Stimulated activated CD4-positive, alpha-beta T cell treated with anti-CD3 and anti-CD28 coated beads, Interleukin-4, amount 100 ng/mL, for 24 hours (primary cell): ENCODE data around the gene CEBPA.
"Not testable (repeated sequence)": the region's sequence is repeated elsewhere in the genome, so short reads cannot be mapped to it uniquely, and the experiment has no call there.

Experiments used
- DNase-seq: peaks from one replicate; pipeline ENCODE4 v3.0.0-alpha.2; 2020

Gene CEBPA

GRCh38 chr19:33323093-33323820, 20.9 kb upstream of the CEBPA start:
- DNase-seq = no peak

- no peak for DNase-seq
Observed at GRCh38 chr19:33320636-33321035, 18.3 kb upstream of the CEBPA start.

GRCh38 chr19:33317991-33318390, 15.7 kb upstream of the CEBPA start:
- not testable (repeated sequence) for DNase-seq

DNA sequence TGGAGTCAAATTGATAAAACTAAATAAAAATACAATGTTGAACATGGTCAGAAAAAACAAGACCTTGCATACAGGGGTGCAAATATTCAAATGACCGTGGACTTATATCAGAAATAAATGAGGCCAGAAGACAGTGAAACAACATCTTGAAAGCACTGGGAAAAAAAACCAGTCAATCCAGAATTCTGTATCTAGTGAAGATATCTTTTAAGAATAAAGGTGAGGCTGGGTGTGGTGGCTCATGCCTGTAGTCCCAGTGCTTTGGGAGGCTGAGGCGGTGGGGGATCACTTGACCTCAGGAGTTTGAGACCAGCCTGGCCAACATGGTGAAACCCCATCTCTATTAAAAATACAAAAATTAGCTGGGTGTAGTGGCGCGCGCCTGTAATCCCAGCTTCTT, 15.2 kb upstream of the CEBPA start:
- no peak for DNase-seq

DNA sequence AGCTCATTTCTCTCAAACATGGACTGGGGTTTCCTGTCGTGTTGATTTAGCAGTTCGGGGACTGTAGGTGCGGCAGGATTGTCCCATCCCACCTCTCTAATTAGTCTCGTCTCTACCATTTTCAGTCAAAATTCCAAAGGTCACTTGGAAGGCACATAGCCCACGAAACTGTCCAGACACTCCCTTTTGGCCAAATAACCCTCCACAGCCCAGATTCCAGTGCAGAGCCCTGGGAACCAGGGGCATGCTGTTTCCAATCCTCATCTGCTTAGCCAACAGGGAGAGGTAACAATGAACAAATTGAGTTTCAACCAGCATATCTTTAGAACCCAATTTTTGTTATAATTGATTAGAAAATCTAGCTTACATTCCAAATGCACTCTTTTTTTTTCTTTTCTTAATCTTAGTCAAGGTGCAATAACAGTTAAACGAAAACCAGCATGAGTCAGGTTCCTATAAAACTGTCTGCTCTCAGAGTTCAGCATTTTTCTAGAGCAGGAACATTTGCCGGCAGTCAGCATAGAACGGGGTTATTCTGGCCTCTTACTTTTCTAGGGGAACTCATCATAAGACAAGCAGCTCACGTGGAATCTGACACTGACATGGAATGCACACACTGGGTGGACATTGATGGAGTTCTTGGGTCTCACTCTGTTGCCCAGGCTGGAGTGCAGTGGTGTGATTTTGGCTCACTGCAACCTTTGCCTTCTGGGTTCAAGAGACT, 14.4 kb upstream of the CEBPA start:
- DNase-seq = no peak

GRCh38 chr19:33312808-33313207, 10.5 kb upstream of the CEBPA start:
- DNase-seq = not testable (repeated sequence)

GRCh38 chr19:33312065-33312464, 9.7 kb upstream of the CEBPA start:
- no peak for DNase-seq

GRCh38 chr19:33311326-33311682, 9.0 kb upstream of the CEBPA start:
- DNase-seq = no peak

GRCh38 chr19:33310606-33311325, 8.4 kb upstream of the CEBPA start:
- DNase-seq = no peak

GRCh38 chr19:33309826-33310225, 7.5 kb upstream of the CEBPA start:
- no peak for DNase-seq

DNA sequence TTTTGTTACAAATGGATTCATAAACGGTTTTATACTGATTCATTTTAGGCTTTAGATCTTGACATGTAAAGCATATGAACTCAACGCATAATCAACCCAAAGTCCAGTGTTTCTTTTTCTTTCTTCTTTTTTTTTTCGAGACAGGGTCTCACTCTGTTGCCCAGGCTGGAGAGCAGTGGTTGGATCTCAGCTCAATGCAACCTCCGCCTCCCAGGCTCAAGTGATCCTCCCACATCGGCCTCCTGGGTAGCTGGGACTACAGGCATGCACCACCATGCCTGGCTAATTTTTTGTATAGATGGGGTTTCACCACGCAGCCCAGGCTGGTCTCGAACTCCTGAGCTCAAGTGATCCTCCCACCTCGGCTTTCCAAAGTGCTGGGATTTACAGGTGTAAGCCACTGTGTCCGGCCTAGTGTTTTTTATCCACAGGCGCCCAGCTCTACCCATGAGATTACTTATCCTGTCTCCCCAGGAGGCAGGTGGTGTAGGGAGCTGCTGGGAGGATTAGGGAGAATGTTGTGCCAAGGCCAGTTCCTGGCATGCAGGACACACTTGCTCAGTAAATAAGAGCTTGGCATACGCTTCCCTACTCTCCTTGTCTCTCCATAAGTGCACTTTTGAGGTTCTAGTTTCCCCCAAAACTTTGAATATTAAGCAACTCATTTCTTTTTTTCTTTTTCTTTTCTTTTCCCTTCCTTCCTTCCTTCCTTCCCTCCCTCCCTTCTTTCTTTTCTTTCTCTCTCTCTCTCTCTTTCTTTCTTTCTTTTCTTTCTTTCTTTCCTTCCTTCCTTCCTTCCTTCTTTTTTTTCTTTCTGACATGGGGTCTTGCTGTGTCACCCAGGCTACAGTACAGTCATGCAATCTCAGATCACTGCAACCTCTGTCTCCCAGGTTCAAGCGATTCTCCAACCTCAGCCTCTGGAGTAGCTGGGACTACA, 4.8 kb upstream of the CEBPA start:
- DNase-seq = no peak

DNA sequence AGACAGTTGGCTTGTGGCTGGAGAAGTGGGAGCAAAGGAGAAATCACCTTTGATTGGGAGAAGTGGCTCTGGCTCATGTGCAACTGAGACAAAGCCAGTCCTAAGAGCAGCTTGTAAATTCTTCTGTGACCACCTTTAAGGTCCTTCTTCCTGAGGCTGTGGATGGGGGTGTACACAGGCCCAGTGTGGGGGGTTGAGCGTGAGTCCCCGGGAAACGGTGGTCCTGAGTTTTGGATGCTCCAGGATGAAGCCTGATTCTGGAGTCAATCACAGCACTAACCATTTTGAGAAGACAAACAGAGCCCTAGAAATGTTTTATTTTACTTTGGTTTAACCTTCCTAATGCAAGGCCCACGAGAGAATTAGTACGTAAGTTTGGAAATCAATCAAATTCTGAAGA, 3.9 kb upstream of the CEBPA start:
- DNase-seq = no peak

GRCh38 chr19:33304760-33305647, 2.7 kb upstream of the CEBPA start:
- no peak for DNase-seq

- no peak for DNase-seq
Observed at GRCh38 chr19:33304371-33304759, 2.0 kb upstream of the CEBPA start.

GRCh38 chr19:33303791-33304345, 1.5 kb upstream of the CEBPA start:
- no peak for DNase-seq

- no peak for DNase-seq
Observed at GRCh38 chr19:33302974-33303790, 848 bp upstream of the CEBPA start.

DNA sequence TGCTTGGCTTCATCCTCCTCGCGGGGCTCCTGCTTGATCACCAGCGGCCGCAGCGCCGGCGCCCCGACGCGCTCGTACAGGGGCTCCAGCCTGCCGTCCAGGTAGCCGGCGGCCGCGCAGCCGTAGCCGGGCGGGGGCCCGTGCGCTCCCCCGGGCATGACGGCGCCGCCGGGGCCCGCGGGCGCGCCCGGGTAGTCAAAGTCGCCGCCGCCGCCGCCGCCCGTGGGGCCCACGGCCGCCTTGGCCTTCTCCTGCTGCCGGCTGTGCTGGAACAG, 497 bp downstream of the CEBPA start:
- no peak for DNase-seq

DNA sequence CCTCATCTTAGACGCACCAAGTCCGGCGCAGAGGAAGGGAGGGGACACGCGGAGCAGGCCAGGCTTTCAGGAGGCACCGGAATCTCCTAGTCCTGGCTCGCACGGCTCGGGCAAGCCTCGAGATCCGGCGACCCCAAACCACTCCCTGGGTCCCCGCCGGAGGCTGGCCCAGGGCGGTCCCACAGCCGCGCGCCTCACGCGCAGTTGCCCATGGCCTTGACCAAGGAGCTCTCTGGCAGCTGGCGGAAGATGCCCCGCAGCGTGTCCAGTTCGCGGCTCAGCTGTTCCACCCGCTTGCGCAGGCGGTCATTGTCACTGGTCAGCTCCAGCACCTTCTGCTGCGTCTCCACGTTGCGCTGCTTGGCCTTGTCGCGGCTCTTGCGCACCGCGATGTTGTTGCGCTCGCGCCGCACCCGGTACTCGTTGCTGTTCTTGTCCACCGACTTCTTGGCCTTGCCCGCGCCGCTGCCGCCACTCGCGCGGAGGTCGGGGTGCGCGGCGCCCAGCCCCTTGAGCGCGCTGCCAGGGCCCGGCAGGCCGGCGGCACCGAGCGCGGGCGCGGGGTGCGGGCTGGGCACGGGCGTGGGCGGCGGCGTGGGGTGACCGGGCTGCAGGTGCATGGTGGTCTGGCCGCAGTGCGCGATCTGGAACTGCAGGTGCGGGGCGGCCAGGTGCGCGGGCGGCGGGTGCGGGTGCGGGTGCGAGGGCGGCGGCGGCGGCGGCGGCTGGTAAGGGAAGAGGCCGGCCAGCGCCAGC, 1.0 kb downstream of the CEBPA start:
- DNase-seq = no peak

- no peak for DNase-seq
Observed at GRCh38 chr19:33300894-33301143, 1.5 kb downstream of the CEBPA start.
